OCI-LY7 (cell line): ENCODE results near the gene EGFL8. TPM values are rescaled to one million over a fixed set of nuclear protein-coding genes. Genes with fewer than 3 reads are reported as not detected.

ENCODE experiments used
- BruUV-seq: library from RNA; stranded (reverse); fragments of 400-500 nt; replicated peaks from 2 replicates; lab custom pipeline; 2021; lab: Mats Ljungman, UMichigan
- CTCF ChIA-PET: fragments of 300-600 bp; sonication (Branson Sonifier 250); formaldehyde crosslinking; loops from one replicate; lab custom pipeline; 2022; ENCODE audit warnings: antibody characterized with exemption; ENCODE audit not compliant: unreplicated experiment; lab: Charles Lee
- POLR2A ChIA-PET: fragments of 300-600 bp; sonication (Branson Sonifier 250); formaldehyde crosslinking; loops from one replicate; lab custom pipeline; 2022; ENCODE audit warnings: antibody characterized with exemption; lab: Charles Lee
- DNase-seq: peaks from one replicate; pipeline ENCODE4 v3.0.0-alpha.2; 2015; ENCODE audit warnings: low spot score
- H2AFZ ChIP-seq: fragments of 200-600 bp; sonication (generic), shearing (Covaris generic); 2 replicates; pipeline ENCODE4 v1.6.1; 2014; ENCODE audit warnings: mild to moderate bottlenecking, antibody characterized with exemption, low read length, moderate library complexity
- H3K27ac ChIP-seq: fragments of 200-600 bp; sonication (generic); 2 replicates; pipeline ENCODE4 v1.5.1; 2014; ENCODE audit warnings: mixed run types, low read depth, mild to moderate bottlenecking, moderate library complexity, low read length, inconsistent platforms; ENCODE audit not compliant: poor library complexity, severe bottlenecking
- H3K36me3 ChIP-seq: fragments of 200-600 bp; sonication (generic); 2 replicates; pipeline ENCODE4 v1.6.1; 2014; ENCODE audit warnings: mild to moderate bottlenecking, antibody characterized with exemption, low read length, moderate library complexity, mixed read lengths; ENCODE audit not compliant: insufficient read depth
- H3K4me1 ChIP-seq: fragments of 200-600 bp; sonication (generic); 2 replicates; pipeline ENCODE4 v1.5.1; 2014; ENCODE audit warnings: mild to moderate bottlenecking, low read length; ENCODE audit not compliant: insufficient read depth, poor library complexity, severe bottlenecking
- H3K4me2 ChIP-seq: fragments of 200-600 bp; sonication (generic); 2 replicates; pipeline ENCODE4 v1.6.1; 2014; ENCODE audit warnings: mild to moderate bottlenecking, low read length
- H3K4me3 ChIP-seq: fragments of 200-600 bp; sonication (generic); 2 replicates; pipeline ENCODE4 v1.5.1; 2014; ENCODE audit warnings: mild to moderate bottlenecking, low read depth, low read length; ENCODE audit not compliant: poor library complexity, severe bottlenecking
- H3K79me2 ChIP-seq: fragments of 200-600 bp; sonication (generic); 2 replicates; pipeline ENCODE4 v1.6.1; 2016; ENCODE audit warnings: low read depth, mild to moderate bottlenecking, low read length, moderate library complexity, mixed read lengths; ENCODE audit not compliant: insufficient read depth
- H3K9me2 ChIP-seq: fragments of 200-600 bp; sonication (generic); 2 replicates; pipeline ENCODE4 v1.6.1; 2016; ENCODE audit warnings: mild to moderate bottlenecking, low read length, mixed read lengths; ENCODE audit not compliant: insufficient read depth
- H3K9me3 ChIP-seq: fragments of 200-600 bp; sonication (generic); 2 replicates; pipeline ENCODE4 v1.6.1; 2014; ENCODE audit warnings: mild to moderate bottlenecking, mixed run types, low read length, mixed read lengths
- H4K20me1 ChIP-seq: fragments of 200-600 bp; sonication (generic); 2 replicates; pipeline ENCODE4 v1.6.1; 2014; ENCODE audit warnings: mild to moderate bottlenecking, antibody characterized with exemption, low read length, moderate library complexity, mixed read lengths; ENCODE audit not compliant: insufficient read depth
- CTCF ChIP-seq: fragments of 200-600 bp; sonication (generic); conservative IDR thresholded peaks from 2 replicates; pipeline ENCODE4 v1.5.1; 2014; ENCODE audit warnings: mild to moderate bottlenecking, antibody characterized with exemption, low read length, moderate library complexity, mixed read lengths
- EZH2phosphoT487 ChIP-seq: fragments of 200-600 bp; sonication (generic); IDR thresholded peaks from 2 replicates; pipeline ENCODE4 v1.6.1; 2018; ENCODE audit warnings: low read depth, borderline replicate concordance, mild to moderate bottlenecking, mixed run types, antibody characterized with exemption, low read length, moderate library complexity, mixed read lengths
- intact Hi-C: fragments of 100-400 bp; cut with micrococcal nuclease; formaldehyde crosslinking; loops from one replicate; pipeline ENCODE4 v1.10.0; 2022; ENCODE audit not compliant: unreplicated experiment
- total RNA-seq, 2 experiments: library from RNA; depleted of rRNA in 1 of 2; stranded (reverse); fragments of >200 nt in 1 of 2; shearing (Covaris generic) in 1 of 2; gene quantifications; 2 replicates each; pipeline ENCODE4 v1.2.3, GENCODE V29; 2014 to 2022

EGFL8 gene
- total RNA-seq, 2 experiments from 2014 or later = 7.4 to 21.6 TPM

- Histone ChIP-seq H3K4me3 (peak within 1 kb of the TSS; percentile 80), H2AFZ (peak within 1 kb of the TSS; percentile 55), H3K4me1 (peaks cover 23% of the 10 kb centered on the region), H4K20me1 (no peaks in the 10 kb centered on the region), H3K36me3 (peaks cover 33% of the 10 kb centered on the region), H3K79me2 (no peaks in the 10 kb centered on the region; the same call in 1 of the 2 replicates), H3K9me2 (no peaks in the 10 kb centered on the region), H3K4me2 (peak within 1 kb of the TSS; percentile 82), H3K27ac (peak within 1 kb of the TSS; percentile 62), H3K9me3 (no peaks in the 10 kb centered on the region)
- peak; percentile 93 for DNase-seq
- ChIA-PET CTCF (interaction anchor here (1.1 kb wide), 1 partner anchor 26 kb away, joined by 7 read pairs; the partner anchor contains the start of gene ATF6B), POLR2A (no interaction called here)
- TF ChIP-seq CTCF = 0 out of 2 replicates have a peak, but pooled peaks have one; percentile 19
- TF ChIP-seq EZH2phosphoT487 = no peak
- intact Hi-C loops = loop anchor here (1.0 to 2.0 kb wide), 6 partner anchors 23 to 71 kb away; partner anchors contain the start of genes AGPAT1, FKBPL and NOTCH4
- BruUV-seq = no TSS peak
Observed at GRCh38 chr6:32153564-32154513, 10.6 kb upstream of the EGFL8 start, which contains the start of gene PPT2. Gene PPT2, plus strand, starts transcription at chr6:32154141. Its CDS starts 454 bp downstream, at chr6:32154595.

DNA sequence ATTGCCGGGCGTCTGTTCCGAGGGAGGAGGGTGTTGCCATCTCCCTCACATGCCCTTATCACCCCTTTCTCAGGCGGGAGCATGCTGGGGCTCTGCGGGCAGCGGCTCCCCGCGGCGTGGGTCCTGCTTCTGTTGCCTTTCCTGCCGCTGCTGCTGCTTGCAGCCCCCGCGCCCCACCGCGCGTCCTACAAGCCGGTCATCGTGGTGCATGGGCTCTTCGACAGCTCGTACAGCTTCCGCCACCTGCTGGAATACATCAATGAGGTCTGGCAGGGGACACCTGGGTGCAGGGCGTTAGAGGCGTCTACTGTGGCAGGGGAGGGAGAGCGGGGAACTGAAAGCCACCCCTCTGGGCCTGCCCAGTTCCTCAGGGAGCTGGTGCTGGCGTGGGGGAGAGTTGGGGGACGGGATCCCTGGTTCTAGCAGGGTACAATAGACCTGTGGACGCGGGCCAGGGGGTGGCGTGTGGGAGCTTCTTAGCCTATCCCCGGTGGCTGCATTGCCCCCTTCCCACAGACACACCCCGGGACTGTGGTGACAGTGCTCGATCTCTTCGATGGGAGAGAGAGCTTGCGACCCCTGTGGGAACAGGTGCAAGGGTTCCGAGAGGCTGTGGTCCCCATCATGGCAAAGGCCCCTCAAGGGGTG is 9.8 kb upstream of the EGFL8 start:
- BruUV-seq = TSS peak; percentile 80
- DNase-seq = peak; percentile 92
- Histone ChIP-seq H3K4me1 (peaks cover 23% of the 10 kb centered on the region), H3K9me2 (no peaks in the 10 kb centered on the region), H2AFZ (peak overlapping the region; percentile 55), H3K36me3 (peaks cover 35% of the 10 kb centered on the region), H3K27ac (peak overlapping the region; percentile 62), H3K4me3 (peak overlapping the region; percentile 80), H3K9me3 (no peaks in the 10 kb centered on the region), H3K4me2 (peak overlapping the region; percentile 82), H4K20me1 (no peaks in the 10 kb centered on the region), H3K79me2 (no peaks in the 10 kb centered on the region; the same call in 1 of the 2 replicates)
- intact Hi-C loops = loop anchor here (1.0 to 2.0 kb wide), 6 partner anchors 22 to 70 kb away; partner anchors contain the start of genes AGPAT1, FKBPL and NOTCH4
- POLR2A ChIA-PET = interaction anchor here (0.7 kb wide), 1 partner anchor 22 kb away, joined by 4 read pairs; no protein-coding TSS in a partner anchor
- TF ChIP-seq CTCF (peak; percentile 75), EZH2phosphoT487 (no peak)
- CTCF ChIA-PET = interaction anchor here (1.1 kb wide), 1 partner anchor 27 kb away, joined by 7 read pairs; the partner anchor contains the start of gene ATF6B
